ENCODE results near the gene RBM47. TPM values are rescaled to one million over a fixed set of nuclear protein-coding genes. Genes with fewer than 3 reads are reported as not detected.

Gene RBM47
- polyA plus RNA-seq, 1 experiment, result 0.62 TPM

- POLR2A ChIA-PET, result interaction anchor here (0.7 kb wide), 1 partner anchor 29 kb away, joined by 3 read pairs; no protein-coding TSS in a partner anchor
These were observed 17.4 kb downstream of the RBM47 start for GRCh38 chr4:40612283-40612682.

GRCh38 chr4:40608628-40609027, 21.0 kb downstream of the RBM47 start:
- no peak for DNase-seq (ENCODE audit: low read depth, low spot score)
- CTCF ChIA-PET, result no interaction called here
- H3K9me3 ChIP-seq (ENCODE audit: control insufficient read depth, insufficient read depth, low read length), result no peaks in the 10 kb centered on the region
- H3K4me3 ChIP-seq (ENCODE audit: low read depth, low read length), result no peak overlapping the region
- POLR2A ChIA-PET, result no interaction called here
- no peak overlapping the region for H3K27ac ChIP-seq (ENCODE audit: low read depth, low read length)
- no peak for TF ChIP-seq CTCF (IDR thresholded peaks at IDR 0.05; ENCODE audit: low read depth, low read length)
- no peaks in the 10 kb centered on the region for H3K27me3 ChIP-seq (ENCODE audit: control insufficient read depth, insufficient read depth, low read length)

More at GRCh38 chr4:40612283-40612682, 17.4 kb downstream of the RBM47 start:
- H3K4me3 ChIP-seq (ENCODE audit: low read depth, low read length), result no peak overlapping the region
- H3K27me3 ChIP-seq (ENCODE audit: control insufficient read depth, insufficient read depth, low read length), result no peaks in the 10 kb centered on the region
- H3K27ac ChIP-seq (ENCODE audit: low read depth, low read length), result no peak overlapping the region
- TF ChIP-seq CTCF (IDR thresholded peaks at IDR 0.05; ENCODE audit: low read depth, low read length), result no peak
- no peaks in the 10 kb centered on the region for H3K9me3 ChIP-seq (ENCODE audit: control insufficient read depth, insufficient read depth, low read length)
- CTCF ChIA-PET, result no interaction called here
- DNase-seq (ENCODE audit: low read depth, low spot score), result no peak

GRCh38 chr4:40607221-40607620, 22.4 kb downstream of the RBM47 start:
- POLR2A ChIA-PET, result no interaction called here
- no peak for DNase-seq (ENCODE audit: low read depth, low spot score)
- Histone ChIP-seq H3K4me3 (ENCODE audit: low read depth, low read length) (no peak overlapping the region), H3K27me3 (ENCODE audit: control insufficient read depth, insufficient read depth, low read length) (no peaks in the 10 kb centered on the region), H3K9me3 (ENCODE audit: control insufficient read depth, insufficient read depth, low read length) (no peaks in the 10 kb centered on the region), H3K27ac (ENCODE audit: low read depth, low read length) (no peak overlapping the region)
- CTCF ChIA-PET, result interaction anchor here (0.7 kb wide), 1 partner anchor 282 kb away, joined by 3 read pairs; no protein-coding TSS in a partner anchor
- TF ChIP-seq CTCF (IDR thresholded peaks at IDR 0.05; ENCODE audit: low read depth, low read length), result no peak

- Histone ChIP-seq H3K27ac (ENCODE audit: low read depth, low read length) (no peak overlapping the region), H3K9me3 (ENCODE audit: control insufficient read depth, insufficient read depth, low read length) (no peaks in the 10 kb centered on the region), H3K27me3 (ENCODE audit: control insufficient read depth, insufficient read depth, low read length) (no peaks in the 10 kb centered on the region), H3K4me3 (ENCODE audit: low read depth, low read length) (no peak overlapping the region)
- TF ChIP-seq CTCF (IDR thresholded peaks at IDR 0.05; ENCODE audit: low read depth, low read length), result peak; percentile 29; the same call in 1 of the 2 replicates
- no peak for DNase-seq (ENCODE audit: low read depth, low spot score)
- POLR2A ChIA-PET, result no interaction called here
- CTCF ChIA-PET, result no interaction called here
These were observed 23.4 kb downstream of the RBM47 start for GRCh38 chr4:40606239-40606767.

GRCh38 chr4:40603281-40603680, 26.4 kb downstream of the RBM47 start:
- H3K4me3 ChIP-seq (ENCODE audit: low read depth, low read length), result no peak overlapping the region
- TF ChIP-seq CTCF (IDR thresholded peaks at IDR 0.05; ENCODE audit: low read depth, low read length), result no peak
- POLR2A ChIA-PET, result no interaction called here
- H3K9me3 ChIP-seq (ENCODE audit: control insufficient read depth, insufficient read depth, low read length), result no peaks in the 10 kb centered on the region
- H3K27me3 ChIP-seq (ENCODE audit: control insufficient read depth, insufficient read depth, low read length), result no peaks in the 10 kb centered on the region
- CTCF ChIA-PET, result interaction anchor here (1.7 kb wide), 1 partner anchor 294 kb away, joined by 4 read pairs; no protein-coding TSS in a partner anchor
- H3K27ac ChIP-seq (ENCODE audit: low read depth, low read length), result no peak overlapping the region
- DNase-seq (ENCODE audit: low read depth, low spot score), result no peak
